ENCODE measurements around the gene EIF3M. TPM values are rescaled to one million over a fixed set of nuclear protein-coding genes. Genes with fewer than 3 reads are reported as not detected.

EIF3M gene
- polyA plus RNA-seq, 1 donor from 2014 or later = 333 TPM

DNA sequence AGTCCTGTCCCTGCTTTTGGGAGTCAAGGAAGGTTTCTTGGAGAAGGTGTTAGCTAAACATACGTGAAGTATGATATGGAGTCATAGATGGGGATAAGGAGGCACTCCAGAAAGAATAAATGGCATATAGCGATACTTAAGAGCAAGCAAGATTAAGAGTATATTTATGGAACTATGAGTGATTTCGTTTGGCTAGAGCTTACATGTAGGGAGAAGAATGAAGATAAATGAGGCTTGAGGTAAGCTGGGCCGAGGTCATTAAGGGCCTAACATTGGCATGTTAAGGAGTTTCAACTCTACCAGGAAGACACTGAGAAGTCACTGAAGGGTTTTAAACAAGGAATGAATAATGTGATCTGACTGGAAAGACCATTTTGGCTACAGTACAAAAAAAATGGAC, 33.3 kb downstream of the EIF3M start:
- Histone ChIP-seq H3K4me3 (ENCODE audit: low read length) (no peak overlapping the region), H3K79me2 (replicated peaks; ENCODE audit: insufficient read depth, low read length) (no peaks in the 10 kb centered on the region), H3K27me3 (ENCODE audit: insufficient read depth, low read depth, low read length) (no peaks in the 10 kb centered on the region), H3K9me2 (ENCODE audit: insufficient read depth, low read length) (no peaks in the 10 kb centered on the region), H3K9me3 (ENCODE audit: low read length) (no peaks in the 10 kb centered on the region), H4K20me1 (ENCODE audit: insufficient read depth) (no peaks in the 10 kb centered on the region), H3K36me3 (ENCODE audit: insufficient read depth, low read length) (no peaks in the 10 kb centered on the region), H3K4me2 (ENCODE audit: low read length) (no peak overlapping the region), H3K9ac (ENCODE audit: low read length) (no peak overlapping the region), H2AFZ (ENCODE audit: low read depth, low read length) (no peak overlapping the region), H3K27ac (ENCODE audit: low read length) (no peak overlapping the region), H3F3A (ENCODE audit: insufficient read depth, low read length, poor library complexity, severe bottlenecking) (no peaks in the 10 kb centered on the region)
- TF ChIP-seq POLR2AphosphoS5 (IDR thresholded peaks at IDR 0.05) (no peak), RAD21 (conservative IDR thresholded peaks at IDR 0.05) (no peak), EZH2 (IDR thresholded peaks at IDR 0.05; ENCODE audit: borderline replicate concordance, insufficient read depth, low read length, poor library complexity, severe bottlenecking) (no peak), EP300 (conservative IDR thresholded peaks at IDR 0.05; ENCODE audit: poor library complexity, severe bottlenecking) (no peak)

DNA sequence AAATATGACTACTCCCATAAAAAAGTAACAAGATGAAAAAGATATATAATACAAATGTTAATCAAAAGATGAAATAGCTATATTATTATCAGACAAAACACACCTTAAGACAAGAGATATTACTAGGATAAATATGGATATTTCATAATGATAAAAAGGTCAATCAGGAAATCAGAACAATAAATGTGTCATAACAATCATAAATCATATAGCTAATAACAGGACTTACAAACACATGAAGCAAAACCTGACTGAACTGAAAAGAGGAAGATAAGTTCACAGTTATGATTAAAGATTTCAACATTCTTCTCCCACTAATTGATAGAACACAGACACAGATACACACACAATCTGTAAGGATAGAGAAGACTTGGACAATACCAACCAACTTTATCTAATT, 47.2 kb downstream of the EIF3M start:
- H3K9me3 ChIP-seq (ENCODE audit: low read length) = no peaks in the 10 kb centered on the region
- H3K9ac ChIP-seq (ENCODE audit: low read length) = no peak overlapping the region
- TF ChIP-seq REST (IDR thresholded peaks at IDR 0.05; ENCODE audit: borderline replicate concordance) = no peak
- no peak for TF ChIP-seq MXI1 (conservative IDR thresholded peaks at IDR 0.05; ENCODE audit: poor library complexity, severe bottlenecking)
- TF ChIP-seq TAF1 (IDR thresholded peaks at IDR 0.05; ENCODE audit: low read depth) = no peak
- TF ChIP-seq RAD21 (conservative IDR thresholded peaks at IDR 0.05) = no peak
- no peak for TF ChIP-seq SMC3 (conservative IDR thresholded peaks at IDR 0.05; ENCODE audit: poor library complexity)
- no peak for TF ChIP-seq CTCF (IDR thresholded peaks at IDR 0.05; ENCODE audit: poor library complexity, severe bottlenecking)

GRCh38 chr11:32635819-32636218, 52.2 kb downstream of the EIF3M start:
- no peaks in the 10 kb centered on the region for H3K79me2 ChIP-seq (replicated peaks; ENCODE audit: insufficient read depth, low read length)
- no peak overlapping the region for H3K4me2 ChIP-seq (ENCODE audit: low read length)
- no peaks in the 10 kb centered on the region for H3K27me3 ChIP-seq (ENCODE audit: insufficient read depth, low read depth, low read length)
- H3K9me2 ChIP-seq (ENCODE audit: insufficient read depth, low read length) = no peaks in the 10 kb centered on the region
- TF ChIP-seq REST (IDR thresholded peaks at IDR 0.05; ENCODE audit: borderline replicate concordance) (no peak), TAF1 (IDR thresholded peaks at IDR 0.05; ENCODE audit: low read depth) (no peak), SMC3 (conservative IDR thresholded peaks at IDR 0.05; ENCODE audit: poor library complexity) (no peak), EP300 (conservative IDR thresholded peaks at IDR 0.05; ENCODE audit: poor library complexity, severe bottlenecking) (no peak), POLR2AphosphoS5 (IDR thresholded peaks at IDR 0.05) (no peak), CTCF (IDR thresholded peaks at IDR 0.05; ENCODE audit: poor library complexity, severe bottlenecking) (no peak), EZH2 (IDR thresholded peaks at IDR 0.05; ENCODE audit: borderline replicate concordance, insufficient read depth, low read length, poor library complexity, severe bottlenecking) (no peak), MXI1 (conservative IDR thresholded peaks at IDR 0.05; ENCODE audit: poor library complexity, severe bottlenecking) (no peak), RAD21 (conservative IDR thresholded peaks at IDR 0.05) (no peak)
- no peak overlapping the region for H3K27ac ChIP-seq (ENCODE audit: low read length)
- H3K9ac ChIP-seq (ENCODE audit: low read length) = no peak overlapping the region
- no peaks in the 10 kb centered on the region for H3K36me3 ChIP-seq (ENCODE audit: insufficient read depth, low read length)
- no peaks in the 10 kb centered on the region for H4K20me1 ChIP-seq (ENCODE audit: insufficient read depth)
- H3F3A ChIP-seq (ENCODE audit: insufficient read depth, low read length, poor library complexity, severe bottlenecking) = no peaks in the 10 kb centered on the region
- no peak overlapping the region for H2AFZ ChIP-seq (ENCODE audit: low read depth, low read length)
- H3K9me3 ChIP-seq (ENCODE audit: low read length) = no peaks in the 10 kb centered on the region
- H3K4me3 ChIP-seq (ENCODE audit: low read length) = no peak overlapping the region

More for the DNA sequence above, 47.2 kb downstream of the EIF3M start:
- Histone ChIP-seq H3K27ac (ENCODE audit: low read length) (no peak overlapping the region), H3F3A (ENCODE audit: insufficient read depth, low read length, poor library complexity, severe bottlenecking) (no peaks in the 10 kb centered on the region), H3K27me3 (ENCODE audit: insufficient read depth, low read depth, low read length) (no peaks in the 10 kb centered on the region), H3K9me2 (ENCODE audit: insufficient read depth, low read length) (no peaks in the 10 kb centered on the region), H3K79me2 (replicated peaks; ENCODE audit: insufficient read depth, low read length) (no peaks in the 10 kb centered on the region), H3K4me3 (ENCODE audit: low read length) (no peak overlapping the region), H4K20me1 (ENCODE audit: insufficient read depth) (no peaks in the 10 kb centered on the region), H3K36me3 (ENCODE audit: insufficient read depth, low read length) (no peaks in the 10 kb centered on the region), H3K4me2 (ENCODE audit: low read length) (no peak overlapping the region), H2AFZ (ENCODE audit: low read depth, low read length) (no peak overlapping the region)

Data from neural cell (in vitro differentiated cells).